22Rv1 (cell line): Measurements from ENCODE around the gene MORC2.

Experiments used
- ZFX ChIP-seq: fragments of 450-650 bp; IDR thresholded peaks from 2 replicates; pipeline ENCODE4 v1.6.1; 2017; ENCODE audit warnings: antibody characterized with exemption, borderline replicate concordance
- TF ChIP-seq, protein P1 (sequence below): fragments of 450-650 bp; IDR thresholded peaks from 2 replicates; pipeline ENCODE4 v1.5.1; 2017; ENCODE audit warnings: mild to moderate bottlenecking

DNA sequence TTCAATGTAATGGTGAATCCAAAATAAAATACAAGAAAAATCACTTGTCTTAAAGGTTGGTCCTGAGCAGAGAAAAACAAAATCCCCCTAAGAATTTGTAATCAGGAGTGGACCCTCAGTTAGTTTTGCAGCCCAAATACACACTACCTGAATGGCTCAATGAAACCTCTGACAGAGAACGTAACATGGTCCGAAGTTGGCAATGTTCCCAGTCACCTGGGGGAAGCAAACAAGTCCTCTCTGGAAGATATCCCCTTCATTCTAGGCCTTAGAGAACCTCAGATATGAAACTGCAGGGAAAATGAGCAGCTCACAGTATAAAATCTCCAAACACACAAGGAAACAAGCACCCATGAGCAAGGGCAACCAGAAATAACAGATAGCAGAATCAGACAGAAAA lies 58.2 kb downstream of the MORC2 start:
- TF ChIP-seq, protein P1, sequence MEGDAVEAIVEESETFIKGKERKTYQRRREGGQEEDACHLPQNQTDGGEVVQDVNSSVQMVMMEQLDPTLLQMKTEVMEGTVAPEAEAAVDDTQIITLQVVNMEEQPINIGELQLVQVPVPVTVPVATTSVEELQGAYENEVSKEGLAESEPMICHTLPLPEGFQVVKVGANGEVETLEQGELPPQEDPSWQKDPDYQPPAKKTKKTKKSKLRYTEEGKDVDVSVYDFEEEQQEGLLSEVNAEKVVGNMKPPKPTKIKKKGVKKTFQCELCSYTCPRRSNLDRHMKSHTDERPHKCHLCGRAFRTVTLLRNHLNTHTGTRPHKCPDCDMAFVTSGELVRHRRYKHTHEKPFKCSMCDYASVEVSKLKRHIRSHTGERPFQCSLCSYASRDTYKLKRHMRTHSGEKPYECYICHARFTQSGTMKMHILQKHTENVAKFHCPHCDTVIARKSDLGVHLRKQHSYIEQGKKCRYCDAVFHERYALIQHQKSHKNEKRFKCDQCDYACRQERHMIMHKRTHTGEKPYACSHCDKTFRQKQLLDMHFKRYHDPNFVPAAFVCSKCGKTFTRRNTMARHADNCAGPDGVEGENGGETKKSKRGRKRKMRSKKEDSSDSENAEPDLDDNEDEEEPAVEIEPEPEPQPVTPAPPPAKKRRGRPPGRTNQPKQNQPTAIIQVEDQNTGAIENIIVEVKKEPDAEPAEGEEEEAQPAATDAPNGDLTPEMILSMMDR, result no peak
- TF ChIP-seq ZFX, result no peak
